Natural killer cell (primary cell): ENCODE results near the gene DDX23. TPM values are rescaled to one million over a fixed set of nuclear protein-coding genes. Genes with fewer than 3 reads are reported as not detected.
"Not testable (repeated sequence)": the region's sequence is repeated elsewhere in the genome, so short reads cannot be mapped to it uniquely, and the experiment has no call there.

Experiments
- ATAC-seq, 3 donors: fragments of 150-1000 bp in 2 of 3; fragments of 200-7000 bp in 1 of 3; cut with Tn5 transposase; 1 replicate in 1 of 3; 2 replicates in 2 of 3; pipeline ENCODE4 v1.10.0; 2021; ENCODE audit warnings: mild to moderate bottlenecking in 2 of 3, moderate library complexity in 2 of 3
- DNase-seq, 2 donors: peaks; one replicate each; pipeline versions ENCODE4 v3.0.0 to v3.0.0-alpha.2; 2013 to 2021; ENCODE audit warnings: mixed read lengths in 1 of 2
- H3K27ac ChIP-seq: one replicate; pipeline ENCODE4 v1.5.1; 2013; ENCODE audit warnings: mild to moderate bottlenecking, low read length
- H3K27me3 ChIP-seq: one replicate; pipeline ENCODE4 v1.6.1; 2013; ENCODE audit warnings: low read length; ENCODE audit not compliant: control insufficient read depth, insufficient read depth
- H3K36me3 ChIP-seq: one replicate; pipeline ENCODE4 v1.6.1; 2013; ENCODE audit warnings: low read length; ENCODE audit not compliant: control insufficient read depth, insufficient read depth
- H3K4me1 ChIP-seq: one replicate; pipeline ENCODE4 v1.6.1; 2013; ENCODE audit warnings: low read length; ENCODE audit not compliant: control insufficient read depth, insufficient read depth
- H3K4me3 ChIP-seq: one replicate; pipeline ENCODE4 v1.5.1; 2013; ENCODE audit warnings: low read length
- H3K9me3 ChIP-seq: one replicate; pipeline ENCODE4 v1.6.1; 2013; ENCODE audit warnings: low read length; ENCODE audit not compliant: control insufficient read depth, insufficient read depth
- H3K27ac Mint-ChIP-seq, 2 donors: one replicate each; pipeline ENCODE4 v1.8.0; 2022; ENCODE audit warnings: mild to moderate bottlenecking in 2 of 2, mixed read lengths in 2 of 2, moderate library complexity in 1 of 2
- H3K27me3 Mint-ChIP-seq, 2 donors: one replicate each; pipeline ENCODE4 v1.8.0; 2022; ENCODE audit warnings: low read depth in 2 of 2, mixed read lengths in 2 of 2
- H3K36me3 Mint-ChIP-seq: one replicate; pipeline ENCODE4 v1.8.0; 2022; ENCODE audit warnings: mixed read lengths
- H3K4me1 Mint-ChIP-seq, 2 donors: one replicate each; pipeline ENCODE4 v1.8.0; 2022; ENCODE audit warnings: mixed read lengths in 2 of 2
- H3K4me3 Mint-ChIP-seq: one replicate; pipeline ENCODE4 v1.8.0; 2022; ENCODE audit warnings: mild to moderate bottlenecking, moderate library complexity, mixed read lengths
- H3K9me3 Mint-ChIP-seq, 2 donors: one replicate each; pipeline ENCODE4 v1.8.0; 2022; ENCODE audit warnings: mixed read lengths in 2 of 2
- CTCF ChIP-seq: fragments of 200-600 bp; IDR thresholded peaks from one replicate; pipeline ENCODE4 v1.8.0; 2022; ENCODE audit warnings: antibody characterized with exemption
- WGBS: methylation state at CpG from one replicate; pipeline ENCODE4 v1.1.7; 2013; ENCODE audit warnings: missing lambda C conversion rate; ENCODE audit not compliant: insufficient coverage; 5-methylcytosine and 5-hydroxymethylcytosine counted together
- intact Hi-C: fragments of 100-400 bp; cut with micrococcal nuclease; formaldehyde crosslinking; loops from one replicate; pipeline ENCODE4 v1.14.2; 2022
- total RNA-seq, 4 donors: library from RNA; stranded (reverse); fragments of 120-200 nt in 1 of 4; gene quantifications; one replicate each; pipeline versions ENCODE4 v1.2.3 to v1.2.4, GENCODE V29; 2013 to 2022

DDX23 gene
- total RNA-seq, 3 donors from 2014 or later (not counting 1 experiment from before 2014, with no cell fraction given) = 96.0 to 123 (median 104) TPM

- Histone ChIP-seq H3K4me1 (no peaks in the 10 kb centered on the region), H3K27ac (no peak overlapping the region), H3K9me3 (no peaks in the 10 kb centered on the region), H3K36me3 (no peaks in the 10 kb centered on the region), H3K4me3 (no peak overlapping the region), H3K27me3 (no peaks in the 10 kb centered on the region)
- no peak overlapping the region for H3K4me3 Mint-ChIP-seq
- H3K36me3 Mint-ChIP-seq = no peaks in the 10 kb centered on the region
- no peaks in the 10 kb centered on the region for H3K9me3 Mint-ChIP-seq
- TF ChIP-seq CTCF = no peak
- ATAC-seq = no peak
- no peak overlapping the region for H3K27ac Mint-ChIP-seq
- peaks cover 17% of the 10 kb centered on the region in 2 donors for H3K27me3 Mint-ChIP-seq
- DNase-seq = no peak
- H3K4me1 Mint-ChIP-seq = no peaks in the 10 kb centered on the region
- intact Hi-C loops = no loop called here
- 67% methylated on average over 4 of the region's 4 CpGs for WGBS
These were observed 24.1 kb upstream of the DDX23 start for GRCh38 chr12:48875944-48876515.

- WGBS = 89% methylated on average over 8 of the region's 8 CpGs
- H3K4me3 Mint-ChIP-seq, H3K27me3 ChIP-seq, intact Hi-C loops, H3K4me3 ChIP-seq, H3K27ac Mint-ChIP-seq, DNase-seq, H3K4me1 Mint-ChIP-seq, H3K9me3 ChIP-seq, H3K4me1 ChIP-seq, H3K27me3 Mint-ChIP-seq, H3K36me3 Mint-ChIP-seq, H3K36me3 ChIP-seq, H3K27ac ChIP-seq, ATAC-seq, H3K9me3 Mint-ChIP-seq: not testable (repeated sequence)
These were observed 21.6 kb upstream of the DDX23 start for GRCh38 chr12:48873534-48873933.

GRCh38 chr12:48873096-48873495, 21.1 kb upstream of the DDX23 start:
- Mint-ChIP-seq H3K36me3 (no peaks in the 10 kb centered on the region), H3K4me3 (no peak overlapping the region), H3K27ac (no peak overlapping the region), H3K4me1 (no peaks in the 10 kb centered on the region), H3K9me3 (no peaks in the 10 kb centered on the region), H3K27me3 (peaks cover 4 to 6% of the 10 kb centered on the region in 2 donors)
- H3K27me3 ChIP-seq = no peaks in the 10 kb centered on the region
- intact Hi-C loops = no loop called here
- WGBS = 88% methylated on average over 4 of the region's 4 CpGs
- no peaks in the 10 kb centered on the region for H3K9me3 ChIP-seq
- DNase-seq (no peak), ATAC-seq (no peak)
- no peak for TF ChIP-seq CTCF
- no peak overlapping the region for H3K4me3 ChIP-seq
- no peak overlapping the region for H3K27ac ChIP-seq
- no peaks in the 10 kb centered on the region for H3K36me3 ChIP-seq
- no peaks in the 10 kb centered on the region for H3K4me1 ChIP-seq

- TF ChIP-seq CTCF = no peak
- ATAC-seq (no peak), DNase-seq (no peak)
- no peak overlapping the region for H3K4me3 ChIP-seq
- H3K27ac ChIP-seq = no peak overlapping the region
- no peaks in the 10 kb centered on the region for H3K36me3 ChIP-seq
- H3K4me1 Mint-ChIP-seq = peaks cover 17 to 20% of the 10 kb centered on the region in 2 donors
- H3K27ac Mint-ChIP-seq = no peak overlapping the region
- H3K36me3 Mint-ChIP-seq = no peaks in the 10 kb centered on the region
- H3K4me1 ChIP-seq = peaks cover 20% of the 10 kb centered on the region
- intact Hi-C loops = no loop called here
- 81% methylated on average over 2 of the region's 2 CpGs for WGBS
- H3K4me3 Mint-ChIP-seq = no peak overlapping the region
- no peaks in the 10 kb centered on the region for H3K9me3 Mint-ChIP-seq
- H3K27me3 Mint-ChIP-seq = peaks cover 17 to 18% of the 10 kb centered on the region in 2 donors
- H3K9me3 ChIP-seq = no peaks in the 10 kb centered on the region
- H3K27me3 ChIP-seq = peaks cover 5% of the 10 kb centered on the region
These were observed 17.2 kb upstream of the DDX23 start for GRCh38 chr12:48869191-48869590.
